ENCODE measurements around the gene ETFBKMT. TPM values are rescaled to one million over a fixed set of nuclear protein-coding genes. Genes with fewer than 3 reads are reported as not detected.

ETFBKMT gene
- polyA plus RNA-seq, 2 of the 4 experiments (the other 2 are of a cell fraction) = 0.87 to 1.4 TPM

DNA sequence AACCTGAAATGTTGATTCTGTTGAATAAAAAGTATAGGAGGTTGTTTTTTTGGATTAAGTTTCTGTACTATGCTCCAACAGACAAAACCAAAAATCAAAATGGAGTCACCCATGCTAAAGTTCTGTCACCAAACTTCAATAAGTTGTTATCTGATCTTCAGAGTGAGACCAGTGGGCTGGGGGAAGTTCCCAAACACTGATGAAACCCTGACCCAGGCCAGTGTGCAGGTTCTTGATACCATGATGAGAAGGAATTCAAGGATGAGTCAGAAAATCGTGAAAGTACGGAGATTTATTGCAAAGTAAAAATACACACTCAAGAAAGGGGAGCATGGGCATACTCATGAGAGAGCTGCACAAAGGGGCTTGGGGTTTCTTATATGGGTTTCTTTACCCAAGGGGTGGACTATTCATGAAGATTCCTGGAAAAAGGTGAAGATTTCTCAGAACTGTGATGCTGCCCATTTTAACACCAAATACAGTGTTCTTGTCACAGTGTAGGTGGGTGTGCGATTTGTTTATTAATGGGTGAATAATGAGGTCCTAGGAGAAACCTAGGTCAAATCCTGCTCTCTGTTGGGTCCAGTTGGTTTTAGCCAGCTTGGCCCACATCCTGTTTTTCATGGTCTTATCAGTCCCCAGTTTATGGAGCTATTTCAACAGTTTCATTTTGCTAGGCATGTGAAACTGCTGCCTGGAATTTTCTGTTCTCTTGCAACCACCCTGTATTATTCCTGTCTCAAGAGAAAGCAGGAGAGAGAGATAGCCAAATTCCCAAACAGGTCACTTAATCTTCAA lies 41.1 kb upstream of the ETFBKMT start:
- TF ChIP-seq, protein P1, sequence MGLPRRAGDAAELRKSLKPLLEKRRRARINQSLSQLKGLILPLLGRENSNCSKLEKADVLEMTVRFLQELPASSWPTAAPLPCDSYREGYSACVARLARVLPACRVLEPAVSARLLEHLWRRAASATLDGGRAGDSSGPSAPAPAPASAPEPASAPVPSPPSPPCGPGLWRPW (IDR thresholded peaks at IDR 0.05) = no peak
- TF ChIP-seq CHD4 (IDR thresholded peaks at IDR 0.05; ENCODE audit: borderline replicate concordance) (no peak), GATA3 (IDR thresholded peaks at IDR 0.05; ENCODE audit: borderline replicate concordance) (no peak), FOXS1 (CRISPR knock-in tag; IDR thresholded peaks at IDR 0.05) (no peak)
- H3K27ac ChIP-seq = peak overlapping the region in 1 of 2 experiments; percentile 27; a peak in 1 of 6 replicates
- H3K9me3 ChIP-seq = no peaks in the 10 kb centered on the region
- peaks cover 17% of the 10 kb centered on the region for H3K4me1 ChIP-seq
- H3K4me2 ChIP-seq = no peak overlapping the region
- POLR2A ChIA-PET = no interaction called here
- no peak for FAIRE-seq
- 77% methylated on average over 3 of the region's 3 CpGs for WGBS (ENCODE audit: missing lambda C conversion rate)
- CTCF ChIA-PET = interaction anchor here (1.4 kb wide), 1 partner anchor 14 kb away, joined by 3 read pairs; no protein-coding TSS in a partner anchor
- no peak for DNase-seq (ENCODE audit: low read depth in 1 of 2, low spot score in 1 of 2)
- no peak overlapping the region for H3K4me3 ChIP-seq
- no peak for ATAC-seq

DNA sequence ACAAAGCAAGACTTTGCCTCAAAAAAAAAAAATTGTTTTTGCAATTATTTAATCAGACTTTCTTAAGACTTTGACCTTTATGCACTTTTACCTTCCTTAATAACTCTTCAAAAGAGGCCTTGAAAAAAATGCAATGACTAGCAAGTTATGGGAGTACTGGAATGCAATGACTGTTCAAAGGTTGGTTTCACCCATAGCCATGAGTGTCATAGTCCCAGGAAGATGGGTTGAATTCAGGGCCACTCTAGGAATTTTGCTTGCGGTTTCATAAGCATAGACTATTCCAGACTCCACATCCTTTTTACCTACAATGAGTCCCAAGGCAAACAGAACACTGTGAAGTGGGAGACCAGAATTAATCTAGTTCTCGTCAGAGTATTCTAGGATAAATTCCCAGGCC lies 39.2 kb upstream of the ETFBKMT start:
- H3K9me3 ChIP-seq = no peaks in the 10 kb centered on the region
- ATAC-seq (peak; percentile 62 to 83; a peak in 4 of 6 replicates), FAIRE-seq (no peak), DNase-seq (ENCODE audit: low read depth in 1 of 2, low spot score in 1 of 2) (peak; percentile 12 to 70)
- POLR2A ChIA-PET = no interaction called here
- H3K4me1 ChIP-seq = peaks cover 17% of the 10 kb centered on the region
- WGBS (ENCODE audit: missing lambda C conversion rate) = 47% methylated on average over 2 of the region's 2 CpGs
- H3K4me3 ChIP-seq = no peak overlapping the region
- H3K27ac ChIP-seq = peak overlapping the region in 1 of 2 experiments; percentile 1; a peak in 1 of 6 replicates
- CTCF ChIA-PET = interaction anchor here (4.9 kb wide), 1 partner anchor 217 kb away, joined by 36 read pairs; no protein-coding TSS in a partner anchor
- TF ChIP-seq MAFK (IDR thresholded peaks at IDR 0.05; ENCODE audit: partially characterized antibody) = peak; percentile 33
- TF ChIP-seq, protein P2, sequence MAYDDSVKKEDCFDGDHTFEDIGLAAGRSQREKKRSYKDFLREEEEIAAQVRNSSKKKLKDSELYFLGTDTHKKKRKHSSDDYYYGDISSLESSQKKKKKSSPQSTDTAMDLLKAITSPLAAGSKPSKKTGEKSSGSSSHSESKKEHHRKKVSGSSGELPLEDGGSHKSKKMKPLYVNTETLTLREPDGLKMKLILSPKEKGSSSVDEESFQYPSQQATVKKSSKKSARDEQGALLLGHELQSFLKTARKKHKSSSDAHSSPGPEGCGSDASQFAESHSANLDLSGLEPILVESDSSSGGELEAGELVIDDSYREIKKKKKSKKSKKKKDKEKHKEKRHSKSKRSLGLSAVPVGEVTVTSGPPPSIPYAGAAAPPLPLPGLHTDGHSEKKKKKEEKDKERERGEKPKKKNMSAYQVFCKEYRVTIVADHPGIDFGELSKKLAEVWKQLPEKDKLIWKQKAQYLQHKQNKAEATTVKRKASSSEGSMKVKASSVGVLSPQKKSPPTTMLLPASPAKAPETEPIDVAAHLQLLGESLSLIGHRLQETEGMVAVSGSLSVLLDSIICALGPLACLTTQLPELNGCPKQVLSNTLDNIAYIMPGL (CRISPR knock-in tag; IDR thresholded peaks at IDR 0.05; ENCODE audit: borderline replicate concordance) = no peak
- peak overlapping the region; percentile 28; the same call in 2 of the 3 replicates for H3K4me2 ChIP-seq

DNA sequence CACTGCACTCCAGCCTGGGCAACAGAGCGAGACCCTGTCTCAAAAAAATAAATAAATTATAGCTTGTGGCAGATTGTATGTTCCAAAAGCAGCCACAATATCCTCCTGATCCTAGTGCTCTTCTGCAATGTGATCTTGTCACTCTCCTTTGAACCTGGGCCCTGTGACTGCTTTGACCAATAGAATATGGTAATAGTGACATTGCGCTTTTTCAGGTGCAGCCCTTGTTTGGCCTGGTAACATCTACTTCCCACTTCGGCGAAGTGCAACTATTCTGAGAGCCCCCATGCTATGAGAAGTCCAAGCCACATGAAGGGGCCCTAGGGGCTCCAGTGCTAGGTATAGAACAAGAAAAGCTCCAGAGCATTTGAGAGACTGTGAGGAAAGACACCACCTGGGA lies 37.5 kb upstream of the ETFBKMT start:
- no peak for DNase-seq (ENCODE audit: low read depth in 1 of 2, low spot score in 1 of 2)
- no peak for ATAC-seq
- no peaks in the 10 kb centered on the region for H3K9me3 ChIP-seq
- FAIRE-seq = no peak
- 96% methylated on average over 4 of the region's 4 CpGs for WGBS (ENCODE audit: missing lambda C conversion rate)
- POLR2A ChIA-PET = no interaction called here
- TF ChIP-seq, protein P1 (IDR thresholded peaks at IDR 0.05) = no peak
- no peak for TF ChIP-seq RAD21 (conservative IDR thresholded peaks at IDR 0.05 in 1 of 2, IDR thresholded peaks at IDR 0.05 in 1 of 2)
- TF ChIP-seq KDM1A (IDR thresholded peaks at IDR 0.05; ENCODE audit: low read depth) = no peak
- peak overlapping the region in 1 of 2 experiments; percentile 52; a peak in 2 of 6 replicates for H3K27ac ChIP-seq
- H3K4me2 ChIP-seq = no peak overlapping the region
- peaks cover 17% of the 10 kb centered on the region for H3K4me1 ChIP-seq
- CTCF ChIA-PET = interaction anchor here (3.0 to 4.9 kb wide), 2 partner anchors 10 to 219 kb away, joined by 8 to 36 read pairs; no protein-coding TSS in a partner anchor
- no peak overlapping the region for H3K4me3 ChIP-seq

DNA sequence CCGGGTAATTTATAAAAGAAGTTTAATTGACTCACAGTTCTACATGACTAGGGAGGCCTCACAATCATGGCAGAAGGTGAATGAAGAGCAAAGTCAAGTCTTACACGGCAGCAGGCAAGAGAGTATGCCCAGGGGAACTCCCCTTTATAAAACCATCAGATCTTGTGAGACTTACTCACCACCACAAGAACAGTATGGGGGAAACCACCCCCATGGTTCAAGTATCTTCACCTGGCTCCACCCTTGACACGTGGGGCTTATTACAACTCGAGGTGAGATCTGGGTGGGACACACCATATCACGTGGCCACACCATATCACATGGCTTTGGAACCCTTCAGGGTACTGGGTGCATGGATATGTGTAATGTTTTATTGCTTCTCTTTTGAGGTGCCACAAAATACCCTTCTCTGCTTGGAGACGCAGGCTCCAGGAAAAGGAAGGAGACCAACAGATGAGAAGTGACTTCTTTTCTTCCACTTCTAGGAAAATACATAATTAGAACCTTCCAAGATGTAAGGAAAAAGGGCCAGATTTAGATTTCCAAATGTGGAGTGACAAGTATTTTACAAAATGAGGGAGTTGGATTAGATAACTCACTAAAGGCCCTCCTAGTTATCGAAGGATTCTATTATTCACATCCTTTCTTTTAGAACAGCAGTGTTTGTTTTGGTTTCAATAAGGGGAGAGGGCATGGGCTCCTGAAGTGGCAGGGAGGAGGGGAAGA lies 33.1 kb upstream of the ETFBKMT start:
- FAIRE-seq = no peak
- CTCF ChIA-PET = no interaction called here
- WGBS (ENCODE audit: missing lambda C conversion rate) = 53% methylated on average over 7 of the region's 7 CpGs

More for the DNA sequence above, 33.1 kb upstream of the ETFBKMT start:
- no peak for ATAC-seq
- DNase-seq (ENCODE audit: low read depth in 1 of 2, low spot score in 1 of 2) = no peak
- no peak overlapping the region for H3K27ac ChIP-seq
- no peaks in the 10 kb centered on the region for H3K4me1 ChIP-seq
- no peaks in the 10 kb centered on the region for H3K9me3 ChIP-seq
- POLR2A ChIA-PET = no interaction called here
- H3K4me3 ChIP-seq = no peak overlapping the region
- H3K4me2 ChIP-seq = no peak overlapping the region
- TF ChIP-seq, protein P3, sequence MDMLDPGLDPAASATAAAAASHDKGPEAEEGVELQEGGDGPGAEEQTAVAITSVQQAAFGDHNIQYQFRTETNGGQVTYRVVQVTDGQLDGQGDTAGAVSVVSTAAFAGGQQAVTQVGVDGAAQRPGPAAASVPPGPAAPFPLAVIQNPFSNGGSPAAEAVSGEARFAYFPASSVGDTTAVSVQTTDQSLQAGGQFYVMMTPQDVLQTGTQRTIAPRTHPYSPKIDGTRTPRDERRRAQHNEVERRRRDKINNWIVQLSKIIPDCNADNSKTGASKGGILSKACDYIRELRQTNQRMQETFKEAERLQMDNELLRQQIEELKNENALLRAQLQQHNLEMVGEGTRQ (IDR thresholded peaks at IDR 0.05) = peak; percentile 47
- TF ChIP-seq CBX8 (IDR thresholded peaks at IDR 0.05) = no peak
